IPS-18a (cell line): ENCODE results near the gene HDAC4.

Source experiments
- H3K27ac ChIP-seq: one replicate; pipeline ENCODE4 v1.5.1; 2013; ENCODE audit warnings: low read length
- H3K27me3 ChIP-seq: one replicate; pipeline ENCODE4 v1.6.1; 2013; ENCODE audit warnings: mild to moderate bottlenecking, low read length; ENCODE audit not compliant: control insufficient read depth, insufficient read depth
- H3K36me3 ChIP-seq: one replicate; pipeline ENCODE4 v1.6.1; 2013; ENCODE audit warnings: low read depth, low read length; ENCODE audit not compliant: control insufficient read depth
- H3K4me1 ChIP-seq: one replicate; pipeline ENCODE4 v1.6.1; 2013; ENCODE audit warnings: low read depth, low read length; ENCODE audit not compliant: control insufficient read depth
- H3K4me3 ChIP-seq: one replicate; pipeline ENCODE4 v1.5.1; 2013; ENCODE audit warnings: low read length
- H3K9ac ChIP-seq: one replicate; pipeline ENCODE4 v1.6.1; 2013; ENCODE audit warnings: mild to moderate bottlenecking, low read length, moderate library complexity
- H3K9me3 ChIP-seq: one replicate; pipeline ENCODE4 v1.6.1; 2013; ENCODE audit warnings: low read depth, low read length; ENCODE audit not compliant: control insufficient read depth

HDAC4 gene

DNA sequence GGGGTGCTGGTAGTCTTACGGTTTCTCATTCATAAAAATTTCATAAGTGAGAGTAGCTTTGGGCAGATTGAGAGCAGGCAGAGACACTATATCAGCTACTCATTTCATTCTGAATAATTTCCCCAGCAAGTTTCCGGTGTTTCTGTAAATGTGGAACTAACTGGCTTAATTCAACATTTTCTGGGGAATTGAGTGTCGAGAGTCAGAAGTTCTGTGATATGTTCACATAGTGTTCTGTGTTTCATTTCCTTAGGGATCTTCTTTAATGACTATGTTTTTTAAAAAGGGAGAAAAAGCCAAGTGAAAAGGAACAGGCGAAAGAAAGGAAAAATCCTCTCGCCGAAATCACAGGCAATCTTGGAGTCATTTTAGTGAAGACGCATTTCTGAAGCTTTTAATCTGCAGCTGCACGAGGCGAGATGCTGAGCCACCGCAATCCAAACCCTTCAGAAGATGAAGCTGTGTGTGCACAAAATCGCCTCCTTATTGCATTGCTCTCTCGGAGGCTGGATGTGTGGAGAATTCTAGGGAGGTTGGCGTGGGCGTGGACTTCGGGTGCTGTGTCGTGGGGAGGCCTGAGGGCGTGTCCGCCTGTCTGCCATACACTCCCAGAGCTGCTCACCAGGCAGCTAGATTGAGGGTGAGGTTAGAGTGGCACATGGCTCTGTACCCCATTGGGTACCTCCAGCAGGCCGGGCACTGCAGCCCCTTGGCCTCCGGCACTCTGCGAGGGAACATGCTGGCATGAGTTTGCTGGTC lies 38.4 kb upstream of the HDAC4 start:
- Histone ChIP-seq H3K9me3 (no peaks in the 10 kb centered on the region), H3K4me3 (no peak overlapping the region), H3K9ac (no peak overlapping the region), H3K27ac (no peak overlapping the region), H3K36me3 (no peaks in the 10 kb centered on the region), H3K27me3 (peaks cover 34% of the 10 kb centered on the region), H3K4me1 (peaks cover 16% of the 10 kb centered on the region)

GRCh38 chr2:239438368-239438767 lies 37.5 kb upstream of the HDAC4 start:
- Histone ChIP-seq H3K9ac (no peak overlapping the region), H3K4me1 (peaks cover 16% of the 10 kb centered on the region), H3K4me3 (no peak overlapping the region), H3K9me3 (no peaks in the 10 kb centered on the region), H3K27me3 (peaks cover 34% of the 10 kb centered on the region), H3K36me3 (no peaks in the 10 kb centered on the region), H3K27ac (no peak overlapping the region)

DNA sequence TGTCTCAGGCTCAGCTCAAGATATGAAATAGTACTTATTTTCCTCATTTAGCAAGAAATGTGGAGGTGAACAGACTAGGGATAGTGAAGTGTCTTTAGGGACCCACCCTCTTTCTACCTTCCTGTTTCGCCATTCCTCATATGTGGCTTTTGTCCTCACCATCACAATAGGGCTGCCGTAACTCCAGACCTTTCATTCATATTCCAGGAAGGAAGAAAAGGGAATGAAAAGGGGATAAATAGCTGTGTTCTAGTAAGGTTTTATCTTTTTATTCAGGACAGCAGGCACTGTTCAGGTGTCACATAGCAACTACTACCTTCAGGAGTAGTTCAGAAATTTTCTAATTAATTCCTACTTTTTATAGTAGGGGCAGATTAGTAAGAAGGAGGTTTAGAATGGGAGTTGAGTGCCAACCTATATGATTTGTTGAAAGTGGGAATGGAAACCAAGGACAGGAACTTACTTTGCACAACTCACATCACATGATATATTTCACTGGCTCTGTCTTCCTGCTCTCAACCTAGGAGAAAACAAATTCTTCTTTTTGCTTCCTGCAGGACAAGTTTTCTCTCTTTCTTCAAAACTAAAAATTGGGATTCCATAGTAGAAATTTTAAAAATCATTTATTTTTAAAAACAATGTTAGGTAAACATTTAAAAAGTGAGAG lies 36.0 kb upstream of the HDAC4 start:
- H3K27ac ChIP-seq = no peak overlapping the region
- no peak overlapping the region for H3K9ac ChIP-seq
- H3K4me1 ChIP-seq = peaks cover 16% of the 10 kb centered on the region

GRCh38 chr2:239436076-239436475 lies 35.3 kb upstream of the HDAC4 start:
- Histone ChIP-seq H3K36me3 (no peaks in the 10 kb centered on the region), H3K27ac (no peak overlapping the region), H3K27me3 (peaks cover 22% of the 10 kb centered on the region), H3K4me1 (peaks cover 10% of the 10 kb centered on the region), H3K9ac (no peak overlapping the region), H3K4me3 (no peak overlapping the region), H3K9me3 (no peaks in the 10 kb centered on the region)

More for the DNA sequence above, 36.0 kb upstream of the HDAC4 start:
- H3K36me3 ChIP-seq = no peaks in the 10 kb centered on the region
- peaks cover 29% of the 10 kb centered on the region for H3K27me3 ChIP-seq
- no peaks in the 10 kb centered on the region for H3K9me3 ChIP-seq
- no peak overlapping the region for H3K4me3 ChIP-seq

DNA sequence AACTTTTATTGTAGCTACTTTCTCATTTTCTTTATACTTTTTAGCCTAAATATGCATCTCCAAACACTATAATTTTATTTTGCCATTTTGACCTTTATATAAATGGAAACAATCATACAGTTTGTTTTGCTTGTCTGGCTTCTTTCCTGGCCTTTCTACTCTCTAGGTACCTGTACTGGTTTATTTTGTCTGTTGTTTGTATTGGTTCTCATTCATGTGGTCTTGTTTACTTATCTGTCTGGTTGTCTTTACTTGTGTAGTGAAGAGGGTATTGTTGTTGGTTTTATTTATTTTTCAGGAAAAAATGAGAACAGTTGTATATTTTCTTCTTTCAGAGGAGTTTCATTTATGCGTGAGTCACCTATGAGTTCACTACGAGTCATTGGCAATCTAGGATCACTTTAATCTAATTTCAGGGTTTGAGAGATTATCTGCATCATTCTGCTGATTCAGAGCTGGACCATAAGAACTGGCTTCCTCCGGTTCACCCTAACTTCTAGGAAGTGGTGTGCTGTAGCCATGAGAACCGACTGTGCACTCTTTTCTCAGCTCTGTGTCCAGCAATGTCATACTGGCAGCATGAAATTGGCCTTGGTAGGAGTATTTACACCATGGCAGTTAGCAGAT lies 33.1 kb upstream of the HDAC4 start:
- Histone ChIP-seq H3K4me3 (no peak overlapping the region), H3K9me3 (no peaks in the 10 kb centered on the region), H3K9ac (no peak overlapping the region), H3K4me1 (no peaks in the 10 kb centered on the region), H3K36me3 (no peaks in the 10 kb centered on the region), H3K27ac (no peak overlapping the region), H3K27me3 (peaks cover 5% of the 10 kb centered on the region)

- Histone ChIP-seq H3K4me3 (no peak overlapping the region), H3K9me3 (no peaks in the 10 kb centered on the region), H3K27ac (no peak overlapping the region), H3K36me3 (no peaks in the 10 kb centered on the region), H3K4me1 (no peaks in the 10 kb centered on the region), H3K27me3 (no peaks in the 10 kb centered on the region), H3K9ac (no peak overlapping the region)
Observed at GRCh38 chr2:239432174-239432573, 31.4 kb upstream of the HDAC4 start.

DNA sequence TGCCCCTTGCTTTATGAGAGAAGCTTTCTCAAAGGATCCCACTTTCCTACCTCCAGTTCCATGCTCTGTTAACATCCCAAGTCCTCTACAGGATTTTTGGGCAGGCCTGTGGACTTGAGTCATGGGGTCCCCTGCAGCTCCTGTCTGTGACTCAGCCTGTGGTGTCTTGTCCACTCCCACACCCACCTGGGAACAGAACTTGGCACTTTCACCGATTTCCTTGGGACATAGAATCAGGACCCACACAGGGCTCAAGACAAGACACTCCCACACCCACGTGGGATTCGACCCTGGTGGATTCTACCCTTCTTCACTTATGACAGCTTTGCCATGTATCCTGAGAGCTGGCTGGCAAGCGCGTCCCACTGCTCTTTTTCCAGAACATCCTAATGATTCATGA lies 30.7 kb upstream of the HDAC4 start:
- Histone ChIP-seq H3K27ac (no peak overlapping the region), H3K9me3 (no peaks in the 10 kb centered on the region), H3K4me3 (no peak overlapping the region), H3K9ac (no peak overlapping the region), H3K4me1 (no peaks in the 10 kb centered on the region), H3K27me3 (no peaks in the 10 kb centered on the region), H3K36me3 (no peaks in the 10 kb centered on the region)

GRCh38 chr2:239429473-239430350 lies 28.9 kb upstream of the HDAC4 start:
- no peaks in the 10 kb centered on the region for H3K4me1 ChIP-seq
- H3K4me3 ChIP-seq = no peak overlapping the region
- no peak overlapping the region for H3K27ac ChIP-seq
- H3K9me3 ChIP-seq = no peaks in the 10 kb centered on the region
- no peaks in the 10 kb centered on the region for H3K27me3 ChIP-seq
- H3K36me3 ChIP-seq = no peaks in the 10 kb centered on the region
- H3K9ac ChIP-seq = no peak overlapping the region

- Histone ChIP-seq H3K9me3 (no peaks in the 10 kb centered on the region), H3K36me3 (no peaks in the 10 kb centered on the region), H3K4me1 (no peaks in the 10 kb centered on the region), H3K27me3 (no peaks in the 10 kb centered on the region), H3K27ac (no peak overlapping the region), H3K4me3 (no peak overlapping the region), H3K9ac (no peak overlapping the region)
Observed at GRCh38 chr2:239425631-239426030, 24.8 kb upstream of the HDAC4 start.

DNA sequence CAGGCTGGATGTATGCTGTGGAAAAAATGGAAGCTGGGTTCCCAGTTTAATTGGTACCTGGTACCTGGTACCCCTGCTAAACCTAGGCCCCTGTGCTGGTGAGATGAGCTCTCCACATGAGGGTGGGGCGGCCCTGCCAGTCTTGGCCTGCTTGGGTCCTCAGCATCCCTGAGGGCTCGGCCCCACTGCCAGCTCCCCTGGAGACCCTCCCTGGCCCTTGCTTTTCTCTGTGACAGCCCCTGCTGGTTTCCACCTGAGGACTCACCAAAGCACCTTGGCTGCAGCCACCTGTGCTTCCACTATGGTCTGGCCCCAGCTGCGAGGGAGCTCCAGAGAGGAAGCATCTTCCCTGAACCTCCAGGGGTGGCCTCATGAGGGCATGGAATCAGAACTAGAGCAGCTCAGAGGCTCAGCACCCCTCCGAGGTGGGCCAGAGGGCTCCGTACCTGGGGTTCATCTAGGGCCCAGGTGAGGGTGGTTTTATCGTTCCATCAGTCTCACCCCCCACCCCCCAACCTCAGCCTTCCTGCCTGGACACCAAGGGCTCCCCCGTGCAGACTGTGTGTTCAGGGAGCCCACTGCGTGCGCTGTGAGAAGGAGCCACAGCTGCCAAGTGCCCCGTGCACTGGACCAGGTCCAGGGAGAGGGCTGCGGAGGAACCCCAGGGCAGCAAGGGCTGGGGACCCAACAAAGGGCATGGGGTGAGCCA lies 23.7 kb upstream of the HDAC4 start:
- Histone ChIP-seq H3K9me3 (no peaks in the 10 kb centered on the region), H3K4me3 (no peak overlapping the region), H3K27ac (no peak overlapping the region), H3K36me3 (no peaks in the 10 kb centered on the region), H3K4me1 (no peaks in the 10 kb centered on the region), H3K9ac (no peak overlapping the region), H3K27me3 (no peaks in the 10 kb centered on the region)

DNA sequence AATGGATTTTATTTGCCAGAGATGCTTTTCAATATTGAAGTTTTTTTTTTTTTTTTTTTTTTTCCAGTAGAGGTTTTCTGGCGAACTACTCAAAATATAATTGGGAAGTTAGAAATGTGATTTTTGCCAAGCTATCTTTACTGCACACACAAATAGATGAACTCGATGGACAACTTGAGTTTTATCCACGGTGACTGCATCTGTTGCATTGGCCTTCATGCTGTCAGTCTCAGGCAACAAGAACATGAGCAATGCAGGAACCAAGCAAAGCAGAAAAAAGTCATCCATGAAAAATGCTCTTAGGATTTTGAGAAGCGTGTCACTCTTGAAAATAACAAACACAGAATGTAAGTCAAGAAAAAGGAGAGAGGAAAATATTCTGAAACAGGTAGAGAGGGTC lies 22.7 kb upstream of the HDAC4 start:
- Histone ChIP-seq H3K4me3 (no peak overlapping the region), H3K27ac (no peak overlapping the region), H3K4me1 (no peaks in the 10 kb centered on the region), H3K9me3 (no peaks in the 10 kb centered on the region), H3K36me3 (no peaks in the 10 kb centered on the region), H3K27me3 (no peaks in the 10 kb centered on the region), H3K9ac (no peak overlapping the region)
